Spleen (tissue), 11 donors: ENCODE measurements around the gene TMC8. TPM values are rescaled to one million over a fixed set of nuclear protein-coding genes. Genes with fewer than 3 reads are reported as not detected.

Source experiments
- DNase-seq: peaks from one replicate; pipeline ENCODE4 v3.0.0-alpha.2; 2020
- H3K27ac ChIP-seq, 8 donors: fragments of 200-600 bp; sonication (generic) in 7 of 8; 1 replicate in 4 of 8; 2 replicates in 4 of 8; pipeline versions ENCODE4 v1.5.0 to v1.8.0; 2016 to 2021; ENCODE audit warnings: inconsistent platforms in 4 of 8, mild to moderate bottlenecking in 4 of 8, moderate library complexity in 1 of 8
- H3K27me3 ChIP-seq, 7 donors: fragments of 200-600 bp; sonication (generic) in 6 of 7; replicated peaks in 1 of 7; 1 replicate in 4 of 7; 2 replicates in 3 of 7; pipeline versions ENCODE4 v1.5.0 to v1.8.0; 2016 to 2021; ENCODE audit warnings: inconsistent platforms in 3 of 7, mild to moderate bottlenecking in 1 of 7
- H3K36me3 ChIP-seq, 6 donors: fragments of 200-600 bp; sonication (generic) in 5 of 6; 1 replicate in 4 of 6; 2 replicates in 2 of 6; pipeline versions ENCODE4 v1.5.0 to v1.8.0; 2016 to 2021; ENCODE audit warnings: inconsistent platforms in 2 of 6
- H3K4me1 ChIP-seq, 6 donors: fragments of 200-600 bp; sonication (generic) in 5 of 6; 1 replicate in 3 of 6; 2 replicates in 3 of 6; pipeline versions ENCODE4 v1.5.0 to v1.8.0; 2016 to 2021; ENCODE audit warnings: inconsistent platforms in 3 of 6
- H3K4me3 ChIP-seq, 8 donors: fragments of 200-600 bp; sonication (generic) in 7 of 8; 1 replicate in 4 of 8; 2 replicates in 4 of 8; pipeline versions ENCODE4 v1.5.0 to v1.8.0; 2016 to 2021; ENCODE audit warnings: inconsistent platforms in 4 of 8, mild to moderate bottlenecking in 4 of 8, moderate library complexity in 2 of 8
- H3K9me3 ChIP-seq, 8 donors: fragments of 200-600 bp; sonication (generic) in 7 of 8; 1 replicate in 4 of 8; 2 replicates in 4 of 8; pipeline versions ENCODE4 v1.5.0 to v1.8.0; 2016 to 2021; ENCODE audit warnings: inconsistent platforms in 4 of 8
- POLR2A ChIP-seq, 3 donors: fragments of 450-650 bp; IDR thresholded peaks; one replicate each; pipeline ENCODE4 v1.5.1; 2017; ENCODE audit warnings: antibody characterized with exemption in 3 of 3, mild to moderate bottlenecking in 1 of 3
- POLR2AphosphoS5 ChIP-seq, 3 donors: sonication (generic); formaldehyde crosslinking; IDR thresholded peaks; one replicate each; pipeline ENCODE4 v1.5.1; 2017; ENCODE audit warnings: antibody characterized with exemption in 3 of 3
- WGBS, 5 donors: extraction: QIAGEN DNeasy Blood & Tissue Kit in 3 of 5; methylation state at CpG; one replicate each; pipeline versions ENCODE4 v1.1.5 to v1.1.7; 2013 to 2018; 5-methylcytosine and 5-hydroxymethylcytosine counted together
- intact Hi-C: fragments of 100-400 bp; cut with DNase I; formaldehyde crosslinking; loops from one replicate; pipeline ENCODE4 v1.15.0; 2023; ENCODE audit warnings: low total_unique reads
- polyA plus RNA-seq, 3 donors: library from polyadenylated mRNA; stranded (reverse); fragments of 200-250 nt; gene quantifications; one replicate each; pipeline ENCODE4 v1.2.1, GENCODE V29; 2013
- total RNA-seq, 7 donors: library from RNA; depleted of rRNA in 3 of 7; stranded (reverse); fragments of >200 nt in 3 of 7; fragmentation: NEBNext Ultra II Directional in 4 of 7; extraction: Animal tissue kit (Norgen Biotek cat#: 25700) in 4 of 7; gene quantifications; one replicate each; pipeline versions ENCODE4 v1.1.0 to v1.2.1, GENCODE V29; 2016 to 2021
- TF ChIP-seq, protein P1 (sequence below), 11 experiments: fragments of 200-600 bp in 7 of 11; fragments of 450-650 bp in 4 of 11; sonication (generic) in 4 of 11; IDR thresholded peaks in 8 of 11; conservative IDR thresholded peaks in 3 of 11; 1 replicate in 7 of 11; 2 replicates in 4 of 11; pipeline versions ENCODE4 v1.4.0 to v1.8.0; 2016 to 2021; ENCODE audit warnings: antibody characterized with exemption in 11 of 11, inconsistent platforms in 4 of 11, mild to moderate bottlenecking in 1 of 11
- donor health status: healthy with polysubstance abuse.
- donor health status: DM: no; HTN: no; CAD: no; lungs with moderate emphysema.
- donor health status: DM: no; HTN: no; CAD: no.
- donor health status: Bipolar disorder and iron deficiency.
- donor health status: healthy.
- donor health status: DM: no; HTN: no; CAD: no.
- donor health status: DM: yes; HTN: yes; CAD: no.

Gene TMC8
- total and polyA plus RNA-seq, 10 donors: 103 to 222 (median 191) TPM

GRCh38 chr17:78144147-78144719, 13.7 kb downstream of the TMC8 start:
- H3K4me1 ChIP-seq: peaks cover 44 to 100% (median 90%) of the 10 kb centered on the region in 6 donors
- DNase-seq: peak; percentile 88
- 36 to 56% (median 43%) methylated on average over 9 to 11 of the region's 11 CpGs for WGBS, 5 donors
- H3K9me3 ChIP-seq: no peaks in the 10 kb centered on the region
- TF ChIP-seq, protein P1, sequence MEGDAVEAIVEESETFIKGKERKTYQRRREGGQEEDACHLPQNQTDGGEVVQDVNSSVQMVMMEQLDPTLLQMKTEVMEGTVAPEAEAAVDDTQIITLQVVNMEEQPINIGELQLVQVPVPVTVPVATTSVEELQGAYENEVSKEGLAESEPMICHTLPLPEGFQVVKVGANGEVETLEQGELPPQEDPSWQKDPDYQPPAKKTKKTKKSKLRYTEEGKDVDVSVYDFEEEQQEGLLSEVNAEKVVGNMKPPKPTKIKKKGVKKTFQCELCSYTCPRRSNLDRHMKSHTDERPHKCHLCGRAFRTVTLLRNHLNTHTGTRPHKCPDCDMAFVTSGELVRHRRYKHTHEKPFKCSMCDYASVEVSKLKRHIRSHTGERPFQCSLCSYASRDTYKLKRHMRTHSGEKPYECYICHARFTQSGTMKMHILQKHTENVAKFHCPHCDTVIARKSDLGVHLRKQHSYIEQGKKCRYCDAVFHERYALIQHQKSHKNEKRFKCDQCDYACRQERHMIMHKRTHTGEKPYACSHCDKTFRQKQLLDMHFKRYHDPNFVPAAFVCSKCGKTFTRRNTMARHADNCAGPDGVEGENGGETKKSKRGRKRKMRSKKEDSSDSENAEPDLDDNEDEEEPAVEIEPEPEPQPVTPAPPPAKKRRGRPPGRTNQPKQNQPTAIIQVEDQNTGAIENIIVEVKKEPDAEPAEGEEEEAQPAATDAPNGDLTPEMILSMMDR (IDR thresholded peaks at IDR 0.05 in 8 of 11, conservative IDR thresholded peaks at IDR 0.05 in 3 of 11): peak in 1 of 11 experiments; percentile 12
- TF ChIP-seq POLR2A (IDR thresholded peaks at IDR 0.05) (no peak), POLR2AphosphoS5 (IDR thresholded peaks at IDR 0.05) (peak; percentile 75 to 77 (median 77))
- peak overlapping the region in 1 of 8 donors; percentile 9 for H3K4me3 ChIP-seq
- H3K27me3 ChIP-seq: no peaks in the 10 kb centered on the region
- H3K27ac ChIP-seq: peak overlapping the region; percentile 33 to 81 (median 72)
- intact Hi-C loops: no loop called here
- H3K36me3 ChIP-seq: peaks cover 0 to 23% (median 12%) of the 10 kb centered on the region in 6 donors

DNA sequence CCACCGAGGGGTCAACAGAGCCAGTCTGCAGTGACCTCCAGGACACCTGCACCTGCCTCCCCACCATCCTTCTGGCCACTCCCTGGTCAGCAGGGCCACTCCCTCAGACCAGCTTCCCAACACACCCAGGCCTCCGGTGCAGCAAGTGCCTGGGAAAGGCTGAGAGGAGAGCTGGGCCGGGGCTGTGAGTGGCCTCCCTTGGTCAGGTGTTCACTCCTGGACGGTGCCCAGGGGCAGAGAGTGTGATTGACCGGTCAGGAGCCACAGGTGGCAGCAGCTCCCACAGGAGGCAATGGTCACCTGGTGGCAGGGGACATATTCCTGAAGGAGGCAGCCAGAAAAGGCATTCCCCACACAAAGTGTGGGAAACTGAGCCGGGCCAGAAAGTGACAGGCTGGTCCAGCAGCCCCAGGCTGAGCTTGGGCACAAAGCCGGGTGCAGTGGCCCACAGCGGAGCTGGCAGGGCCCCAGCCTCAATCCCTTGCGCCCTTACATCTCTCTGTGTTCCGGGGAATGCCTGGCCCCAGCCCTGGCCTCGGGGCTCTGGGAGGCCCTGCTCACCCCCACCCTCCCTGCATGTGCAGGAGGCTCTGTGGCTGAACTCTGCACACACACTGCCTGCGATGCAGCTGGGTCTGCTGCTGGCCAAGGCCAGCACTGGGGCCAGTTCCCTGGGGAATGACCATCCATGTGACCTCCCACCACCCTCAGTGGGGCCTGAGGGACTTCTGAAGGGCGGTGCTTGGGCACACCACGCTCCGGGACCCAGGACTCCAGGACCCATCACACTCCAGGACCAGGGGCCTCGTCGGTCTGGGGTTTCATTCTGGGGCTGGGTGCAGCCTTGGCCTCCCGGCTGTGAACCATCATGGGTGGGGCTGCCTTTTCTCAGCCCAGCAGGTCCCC, 14.4 kb downstream of the TMC8 start:
- peak overlapping the region; percentile 33 to 81 (median 72) for H3K27ac ChIP-seq
- peak; percentile 79 for DNase-seq

GRCh38 chr17:78146471-78146869, 15.9 kb downstream of the TMC8 start:
- intact Hi-C loops: no loop called here
- H3K4me3 ChIP-seq: no peak overlapping the region
- H3K4me1 ChIP-seq: peaks cover 35 to 95% (median 72%) of the 10 kb centered on the region in 6 donors
- no peak for DNase-seq
- TF ChIP-seq, protein P1 (IDR thresholded peaks at IDR 0.05 in 8 of 11, conservative IDR thresholded peaks at IDR 0.05 in 3 of 11): no peak
- TF ChIP-seq POLR2AphosphoS5 (IDR thresholded peaks at IDR 0.05) (no peak), POLR2A (IDR thresholded peaks at IDR 0.05) (no peak)
- H3K27ac ChIP-seq: peak overlapping the region in 6 of 8 donors; percentile 69 to 91 (median 80)
- H3K9me3 ChIP-seq: no peaks in the 10 kb centered on the region
- H3K36me3 ChIP-seq: peaks cover 0 to 13% (median 9%) of the 10 kb centered on the region in 6 donors
- WGBS, 5 donors: 88 to 95% (median 92%) methylated on average over 7 of the region's 7 CpGs
- no peaks in the 10 kb centered on the region for H3K27me3 ChIP-seq

More for the DNA sequence above, 14.4 kb downstream of the TMC8 start:
- H3K4me3 ChIP-seq: peak overlapping the region in 1 of 8 donors; percentile 9
- peaks cover 0 to 23% (median 12%) of the 10 kb centered on the region in 6 donors for H3K36me3 ChIP-seq
- H3K27me3 ChIP-seq: no peaks in the 10 kb centered on the region
- peaks cover 44 to 96% (median 85%) of the 10 kb centered on the region in 6 donors for H3K4me1 ChIP-seq
- TF ChIP-seq, protein P1 (IDR thresholded peaks at IDR 0.05 in 8 of 11, conservative IDR thresholded peaks at IDR 0.05 in 3 of 11): no peak
- intact Hi-C loops: no loop called here
- 60 to 78% (median 69%) methylated on average over 7 to 18 of the region's 18 CpGs for WGBS, 5 donors
- H3K9me3 ChIP-seq: no peaks in the 10 kb centered on the region

DNA sequence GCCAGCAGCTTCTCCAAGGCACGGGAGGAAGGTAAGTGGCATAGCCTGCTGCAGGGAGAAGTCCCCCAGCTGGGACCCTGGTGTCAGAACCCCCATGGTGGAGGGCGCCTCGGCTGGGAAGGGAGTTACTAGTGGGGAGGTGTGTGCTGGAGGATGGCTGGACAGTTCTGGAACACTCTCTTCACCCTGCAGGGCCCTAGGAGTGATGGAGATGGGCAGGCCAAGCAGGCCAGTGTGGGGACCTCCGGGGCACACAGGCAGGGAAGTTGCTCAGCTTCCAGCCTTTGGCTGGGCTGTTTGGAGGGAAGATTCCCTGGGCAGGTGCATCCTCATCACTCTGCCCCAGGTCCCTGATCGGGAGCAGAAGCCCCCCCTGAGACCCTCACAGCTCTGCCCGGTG, 16.3 kb downstream of the TMC8 start:
- TF ChIP-seq POLR2A (IDR thresholded peaks at IDR 0.05): no peak
- TF ChIP-seq POLR2AphosphoS5 (IDR thresholded peaks at IDR 0.05): no peak
- TF ChIP-seq, protein P1 (IDR thresholded peaks at IDR 0.05 in 8 of 11, conservative IDR thresholded peaks at IDR 0.05 in 3 of 11): no peak
- H3K9me3 ChIP-seq: no peaks in the 10 kb centered on the region
- H3K27me3 ChIP-seq: no peaks in the 10 kb centered on the region
- no peak for DNase-seq
- H3K36me3 ChIP-seq: peaks cover 0 to 9% (median 5%) of the 10 kb centered on the region in 6 donors
- peak overlapping the region; percentile 21 to 91 (median 78) for H3K27ac ChIP-seq
- intact Hi-C loops: no loop called here
- WGBS, 5 donors: 79 to 88% (median 82%) methylated on average over 6 of the region's 6 CpGs
- peaks cover 31 to 95% (median 72%) of the 10 kb centered on the region in 6 donors for H3K4me1 ChIP-seq
- no peak overlapping the region for H3K4me3 ChIP-seq
